GM23338 (cell line): ENCODE measurements around the gene ACSL4. TPM values are rescaled to one million over a fixed set of nuclear protein-coding genes. Genes with fewer than 3 reads are reported as not detected.

Experiments used
- ATAC-seq: fragments of 200-7000 bp; cut with Tn5 transposase; 3 replicates; pipeline ENCODE4 v1.9.1; 2020
- DNase-seq: peaks from one replicate; pipeline ENCODE4 v3.0.0-alpha.2; 2015; ENCODE audit warnings: low spot score
- H2AFZ ChIP-seq: fragments of 200-600 bp; sonication (generic); 2 replicates; pipeline ENCODE4 v1.8.0; 2016; ENCODE audit warnings: antibody characterized with exemption, mild to moderate bottlenecking, moderate library complexity
- H3F3A ChIP-seq: fragments of 200-600 bp; sonication (generic); replicated peaks from 2 replicates; pipeline ENCODE4 v1.8.0; 2017; ENCODE audit warnings: antibody characterized with exemption, mixed run types, low read depth
- H3K27ac ChIP-seq: fragments of 200-600 bp; sonication (generic); 2 replicates; pipeline ENCODE4 v1.6.1; 2016; ENCODE audit warnings: low read depth
- H3K27me3 ChIP-seq: fragments of 200-600 bp; sonication (generic); 2 replicates; pipeline ENCODE4 v1.8.0; 2016; ENCODE audit warnings: mild to moderate bottlenecking, mixed run types, moderate library complexity; ENCODE audit not compliant: insufficient read depth
- H3K36me3 ChIP-seq: fragments of 200-600 bp; sonication (generic); 2 replicates; pipeline ENCODE4 v1.8.0; 2016; ENCODE audit warnings: mild to moderate bottlenecking; ENCODE audit not compliant: insufficient read depth
- H3K4me1 ChIP-seq: fragments of 200-600 bp; sonication (generic); 2 replicates; pipeline ENCODE4 v1.8.0; 2016; ENCODE audit warnings: mild to moderate bottlenecking, moderate library complexity; ENCODE audit not compliant: insufficient read depth
- H3K4me2 ChIP-seq: fragments of 200-600 bp; sonication (generic); 2 replicates; pipeline ENCODE4 v1.7.1; 2017; ENCODE audit warnings: mixed run types
- H3K4me3 ChIP-seq: fragments of 200-600 bp; sonication (generic); 2 replicates; pipeline ENCODE4 v1.6.1; 2016; ENCODE audit warnings: mixed run types
- H3K79me2 ChIP-seq: fragments of 200-600 bp; sonication (generic); replicated peaks from 2 replicates; pipeline ENCODE4 v1.8.0; 2017; ENCODE audit warnings: mild to moderate bottlenecking; ENCODE audit not compliant: insufficient read depth
- H3K9me2 ChIP-seq: fragments of 200-600 bp; sonication (generic); 2 replicates; pipeline ENCODE4 v1.8.0; 2017; ENCODE audit not compliant: insufficient read depth
- H4K20me1 ChIP-seq: fragments of 200-600 bp; sonication (generic); replicated peaks from 2 replicates; pipeline ENCODE4 v1.8.0; 2017; ENCODE audit warnings: mild to moderate bottlenecking; ENCODE audit not compliant: insufficient read depth
- H3K27ac Mint-ChIP-seq: 2 replicates; pipeline ENCODE4 v1.8.0; 2020; ENCODE audit warnings: inconsistent platforms, mild to moderate bottlenecking, moderate library complexity, mixed read lengths
- H3K27me3 Mint-ChIP-seq: 3 replicates; pipeline ENCODE4 v1.8.0; 2022; ENCODE audit warnings: low read depth, mild to moderate bottlenecking, moderate library complexity, mixed read lengths, inconsistent platforms; ENCODE audit not compliant: insufficient read depth, poor library complexity
- H3K36me3 Mint-ChIP-seq: 3 replicates; pipeline ENCODE4 v1.8.0; 2021; ENCODE audit warnings: low read depth, mild to moderate bottlenecking, inconsistent platforms, moderate library complexity, mixed read lengths
- H3K4me1 Mint-ChIP-seq: 3 replicates; pipeline ENCODE4 v1.8.0; 2020; ENCODE audit warnings: mild to moderate bottlenecking, inconsistent platforms, mixed read lengths
- H3K4me3 Mint-ChIP-seq: 3 replicates; pipeline ENCODE4 v1.8.0; 2021; ENCODE audit warnings: moderate library complexity, mild to moderate bottlenecking, inconsistent platforms, mixed read lengths
- H3K9me3 Mint-ChIP-seq: 3 replicates; pipeline ENCODE4 v1.8.0; 2020; ENCODE audit warnings: moderate library complexity, mild to moderate bottlenecking, inconsistent platforms, mixed read lengths
- ETS1 ChIP-seq: IDR thresholded peaks from 2 replicates; pipeline ENCODE4 v1.6.1; 2016; ENCODE audit warnings: antibody characterized with exemption
- EZH2phosphoT487 ChIP-seq: fragments of 200-600 bp; sonication (generic); IDR thresholded peaks from one replicate; pipeline ENCODE4 v1.8.1; 2018; ENCODE audit warnings: antibody characterized with exemption; ENCODE audit not compliant: unreplicated experiment
- NANOG ChIP-seq: IDR thresholded peaks from 2 replicates; pipeline ENCODE4 v1.6.1; 2016; ENCODE audit warnings: antibody characterized with exemption, borderline replicate concordance
- REST ChIP-seq: IDR thresholded peaks from one replicate; pipeline ENCODE4 v1.6.1; 2018; ENCODE audit warnings: antibody characterized with exemption; ENCODE audit not compliant: unreplicated experiment
- ZNF331 ChIP-seq: fragments of 250-450 bp; sonication (Bioruptor Pico); IDR thresholded peaks from 2 replicates; pipeline ENCODE4 v1.5.0; 2020; ENCODE audit warnings: low read depth, mild to moderate bottlenecking, moderate library complexity
- ZNF462 ChIP-seq: fragments of 250-450 bp; sonication (Bioruptor Pico); IDR thresholded peaks from 2 replicates; pipeline ENCODE4 v1.5.0; 2020; ENCODE audit warnings: mild to moderate bottlenecking, moderate library complexity
- polyA plus RNA-seq: library from polyadenylated mRNA; unstranded; fragments of >200 nt; fragmentation: Nextera tagmentation; extraction: Ambion mirVana; gene quantifications from 2 replicates; pipeline ENCODE4 v1.2.1, GENCODE V29; 2016
- total RNA-seq: library from RNA; depleted of rRNA; stranded (reverse); fragments of >200 nt; shearing (Covaris generic); gene quantifications from 2 replicates; pipeline ENCODE4 v1.2.3, GENCODE V29; 2014

Gene ACSL4
- total and polyA plus RNA-seq, 2 experiments from 2014 or later: 17.8 to 76.3 TPM

DNA sequence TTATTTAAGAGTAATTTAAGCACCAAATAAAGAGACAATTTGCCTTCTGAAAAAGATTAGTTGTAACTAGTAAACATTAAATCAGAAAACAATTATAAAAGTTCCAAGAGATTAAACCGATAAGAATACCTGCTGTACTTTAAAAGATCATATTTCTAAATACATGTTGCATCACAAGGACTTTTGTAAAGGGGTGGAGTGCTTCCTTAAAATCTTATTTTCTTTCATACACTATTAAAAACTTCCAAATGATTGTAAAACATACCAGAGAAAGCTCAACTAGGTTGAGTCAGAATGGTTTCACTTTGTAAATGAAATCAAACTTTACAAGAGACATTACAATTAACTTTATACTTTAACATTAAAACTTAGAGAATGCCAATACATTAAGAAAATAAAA is 41.8 kb downstream of the ACSL4 start:
- no peaks in the 10 kb centered on the region for H3K4me1 Mint-ChIP-seq
- H3F3A ChIP-seq: no peaks in the 10 kb centered on the region
- no peaks in the 10 kb centered on the region for H3K27me3 ChIP-seq
- no peak for DNase-seq
- H3K9me3 Mint-ChIP-seq: no peaks in the 10 kb centered on the region
- H4K20me1 ChIP-seq: no peaks in the 10 kb centered on the region
- no peak overlapping the region for H3K4me3 ChIP-seq
- no peak for TF ChIP-seq NANOG
- H3K27me3 Mint-ChIP-seq: no peaks in the 10 kb centered on the region
- H3K79me2 ChIP-seq: 0 out of 2 replicates have a peak, but pooled peaks cover 6% of the 10 kb centered on the region
- no peak for ATAC-seq
- H3K27ac ChIP-seq: no peak overlapping the region
- H3K36me3 ChIP-seq: no peaks in the 10 kb centered on the region
- no peak overlapping the region for H3K4me3 Mint-ChIP-seq
- H3K4me1 ChIP-seq: no peaks in the 10 kb centered on the region
- no peaks in the 10 kb centered on the region for H3K9me2 ChIP-seq
- H3K36me3 Mint-ChIP-seq: no peaks in the 10 kb centered on the region
- no peak overlapping the region for H3K27ac Mint-ChIP-seq
- no peak overlapping the region for H3K4me2 ChIP-seq
- H2AFZ ChIP-seq: no peak overlapping the region

DNA sequence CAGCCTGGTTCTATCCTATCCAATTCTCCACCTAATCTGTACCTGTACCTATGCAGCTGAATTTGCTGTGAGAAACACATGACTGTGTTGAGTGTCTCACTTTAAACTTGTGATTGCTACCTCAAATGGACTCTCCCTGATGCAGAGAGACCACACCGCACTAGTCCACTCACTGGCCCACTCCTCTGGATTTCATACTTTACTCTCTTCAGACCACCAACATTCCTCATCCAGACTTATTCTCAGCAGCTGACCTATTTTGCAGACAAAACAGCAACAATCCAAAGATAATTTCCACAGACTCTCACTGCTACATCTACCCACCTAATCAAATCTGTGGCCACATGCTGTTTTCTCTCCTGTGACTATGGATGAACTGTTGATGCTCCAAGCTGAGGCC is 45.2 kb downstream of the ACSL4 start:
- H3K9me2 ChIP-seq: no peaks in the 10 kb centered on the region
- H3K27ac ChIP-seq: no peak overlapping the region
- Mint-ChIP-seq H3K4me3 (no peak overlapping the region), H3K27me3 (no peaks in the 10 kb centered on the region), H3K27ac (no peak overlapping the region), H3K9me3 (no peaks in the 10 kb centered on the region), H3K36me3 (no peaks in the 10 kb centered on the region), H3K4me1 (no peaks in the 10 kb centered on the region)
- no peaks in the 10 kb centered on the region for H3K4me1 ChIP-seq
- no peaks in the 10 kb centered on the region for H4K20me1 ChIP-seq
- 0 out of 2 replicates have a peak, but pooled peaks cover 4% of the 10 kb centered on the region for H3K79me2 ChIP-seq
- no peak for DNase-seq
- no peaks in the 10 kb centered on the region for H3K36me3 ChIP-seq
- TF ChIP-seq EZH2phosphoT487: no peak
- no peak for TF ChIP-seq REST
- TF ChIP-seq ZNF331 (CRISPR knock-in tag): no peak
- TF ChIP-seq ETS1: no peak
- TF ChIP-seq ZNF462 (CRISPR knock-in tag): no peak
- no peak overlapping the region for H3K4me3 ChIP-seq
- H3F3A ChIP-seq: no peaks in the 10 kb centered on the region
- no peak overlapping the region for H2AFZ ChIP-seq
- no peak for ATAC-seq
- no peaks in the 10 kb centered on the region for H3K27me3 ChIP-seq
- no peak overlapping the region for H3K4me2 ChIP-seq
